GM18907 (cell line): ENCODE results near the gene NNAT.
"Not testable (repeated sequence)": the region's sequence is repeated elsewhere in the genome, so short reads cannot be mapped to it uniquely, and the experiment has no call there.

Experiments
- ATAC-seq: cut with Tn5 transposase; IDR thresholded peaks from one replicate; pipeline ENCODE4 v1.9.1; 2021; ENCODE audit warnings: mild to moderate bottlenecking, moderate library complexity; ENCODE audit not compliant: unreplicated experiment

Gene NNAT

GRCh38 chr20:37521061-37521771, at the start of gene NNAT:
NNAT (plus strand) TSS chr20:37521250; CDS start chr20:37521332, 82 bp downstream.
- ATAC-seq: no peak

GRCh38 chr20:37471741-37472235, 49.3 kb upstream of the NNAT start:
- no peak for ATAC-seq

GRCh38 chr20:37472435-37472834, 48.6 kb upstream of the NNAT start:
- not testable (repeated sequence) for ATAC-seq

GRCh38 chr20:37473249-37474000, 47.6 kb upstream of the NNAT start:
- ATAC-seq: no peak

DNA sequence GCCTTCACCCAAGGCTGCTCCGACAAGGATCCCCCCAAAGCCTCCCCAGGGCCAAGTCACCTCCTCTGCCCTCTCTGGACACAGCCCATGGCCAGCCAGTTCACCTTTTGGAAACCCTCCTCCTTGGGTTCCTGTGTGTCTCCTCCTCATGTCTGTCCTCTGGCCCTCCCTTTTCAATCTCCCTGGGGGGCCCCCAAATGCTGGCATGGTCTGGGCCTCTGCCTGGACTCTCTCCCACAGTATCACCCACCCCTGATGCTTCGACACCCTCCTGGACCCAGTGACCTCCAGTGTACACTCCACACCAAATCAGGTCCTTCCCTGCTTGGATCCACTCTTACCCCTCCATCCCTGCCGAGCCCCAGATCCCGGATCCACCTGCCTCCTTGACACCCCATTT, 46.7 kb upstream of the NNAT start:
- ATAC-seq: no peak

DNA sequence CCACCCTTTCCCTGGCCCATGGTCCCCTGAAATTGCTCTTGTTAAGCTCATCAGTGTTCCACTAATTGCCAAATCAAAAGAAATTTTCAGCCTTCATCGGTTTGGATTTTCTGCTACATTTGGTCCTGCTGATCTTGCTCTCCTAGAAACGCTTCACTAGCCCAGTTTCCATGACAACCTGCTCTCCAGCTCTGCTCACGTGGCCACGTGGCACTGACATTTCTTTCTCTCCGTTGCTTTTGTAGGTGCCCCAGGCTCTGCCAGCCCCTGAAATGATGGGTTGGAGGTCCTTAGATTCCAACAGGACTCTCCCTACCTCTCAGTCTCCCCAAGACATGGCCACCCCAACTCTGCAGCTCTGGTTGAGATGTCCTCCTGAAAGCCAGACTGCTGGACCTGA, 45.8 kb upstream of the NNAT start:
- no peak for ATAC-seq

DNA sequence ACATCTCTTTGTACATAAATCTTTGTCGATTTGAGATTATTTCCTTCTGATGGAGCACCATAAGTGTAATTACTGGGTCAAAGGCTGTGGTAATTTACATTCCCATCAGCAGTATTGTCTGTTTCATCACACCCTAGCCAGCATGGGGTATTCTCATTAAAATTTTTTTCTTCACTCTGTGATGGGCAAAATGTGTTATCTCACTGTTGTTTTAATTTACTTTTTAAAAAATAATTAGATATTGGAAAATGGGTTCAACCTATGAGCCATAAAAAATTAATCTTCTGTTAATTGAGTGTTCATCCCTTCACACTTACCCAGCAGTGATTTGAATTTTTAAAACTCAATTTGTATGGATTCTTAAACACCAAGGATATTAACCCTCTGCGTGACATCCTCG, 44.0 kb upstream of the NNAT start:
- no peak for ATAC-seq

- no peak for ATAC-seq
Measured at GRCh38 chr20:37479266-37479665, 41.8 kb upstream of the NNAT start.

DNA sequence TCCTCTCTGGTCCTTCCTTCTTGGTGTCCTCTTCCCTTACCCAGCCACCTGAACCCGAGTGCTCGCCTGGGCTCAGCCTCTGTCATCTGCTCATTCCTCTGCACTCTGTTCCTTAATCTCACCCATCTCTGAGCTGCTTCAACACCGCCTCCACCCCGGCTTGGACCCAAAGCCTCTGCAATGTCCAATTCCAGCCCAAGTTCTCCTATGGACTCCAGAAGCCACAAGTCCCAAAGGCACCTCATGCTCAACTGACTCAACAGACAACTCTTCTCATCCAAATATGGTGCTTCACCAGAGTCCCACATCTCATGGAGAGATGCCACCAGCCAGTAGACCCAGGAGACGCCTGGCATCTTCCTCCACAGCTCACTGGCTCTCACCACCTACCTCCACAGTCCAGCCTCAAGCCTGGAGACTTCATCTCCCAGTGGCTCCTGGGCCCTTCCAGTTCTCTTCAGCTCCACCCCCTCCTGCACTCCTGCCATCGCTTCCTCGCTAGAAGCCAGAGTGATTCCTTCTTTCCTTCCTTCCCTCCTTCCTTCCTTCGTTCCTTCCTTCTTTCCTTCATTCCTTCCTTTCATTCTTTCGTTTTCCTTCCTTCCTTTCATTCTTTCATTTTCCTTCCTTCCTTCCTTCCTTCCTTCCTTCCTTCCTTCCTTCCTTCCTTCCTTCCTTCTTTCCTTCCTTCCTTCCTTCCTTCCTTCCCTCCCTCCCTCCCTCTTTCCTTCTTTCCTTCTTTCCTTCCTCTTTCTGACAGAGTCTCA, 40.9 kb upstream of the NNAT start:
- ATAC-seq: no peak

DNA sequence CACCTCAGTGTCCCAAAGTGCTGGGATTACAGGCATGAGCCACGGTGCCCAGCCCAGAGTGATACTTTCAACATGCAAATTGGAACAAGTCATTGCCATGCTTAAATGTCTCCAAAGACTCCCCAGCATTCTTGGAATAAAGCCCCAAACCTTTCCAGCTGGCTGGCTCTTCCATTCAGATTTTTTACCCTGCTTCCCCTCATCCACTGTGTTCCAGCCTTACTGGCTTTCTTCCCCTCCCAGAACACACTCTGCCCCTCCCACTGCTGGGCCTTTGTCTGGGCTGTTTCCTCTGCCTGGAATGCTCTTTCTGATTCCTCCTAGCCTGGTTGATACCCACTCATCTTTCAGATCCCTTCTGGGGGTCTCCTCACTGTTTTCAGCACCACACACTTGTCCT, 40.1 kb upstream of the NNAT start:
- ATAC-seq: no peak

DNA sequence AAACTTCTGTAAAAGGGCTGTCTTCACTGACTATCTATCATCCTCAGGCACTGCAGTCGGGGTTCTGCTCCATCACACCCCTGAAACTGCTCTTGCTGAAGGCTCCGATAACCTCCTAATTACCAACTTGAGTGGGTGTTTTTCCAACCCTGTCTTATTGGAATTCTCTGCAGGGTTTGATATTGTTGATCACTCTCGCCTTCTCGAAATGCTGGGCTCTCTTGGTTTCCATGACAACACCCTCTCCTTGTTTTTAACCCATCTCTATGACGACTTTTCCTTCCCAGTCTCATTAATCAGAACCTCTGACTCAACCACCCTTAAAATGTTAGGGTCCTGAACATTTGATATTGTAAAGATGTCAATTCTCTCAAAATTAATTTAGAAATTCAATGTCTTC, 39.4 kb upstream of the NNAT start:
- no peak for ATAC-seq

- no peak for ATAC-seq
Measured at GRCh38 chr20:37484331-37484730, 36.7 kb upstream of the NNAT start.

- not testable (repeated sequence) for ATAC-seq
Measured at GRCh38 chr20:37486209-37486608, 34.8 kb upstream of the NNAT start.

DNA sequence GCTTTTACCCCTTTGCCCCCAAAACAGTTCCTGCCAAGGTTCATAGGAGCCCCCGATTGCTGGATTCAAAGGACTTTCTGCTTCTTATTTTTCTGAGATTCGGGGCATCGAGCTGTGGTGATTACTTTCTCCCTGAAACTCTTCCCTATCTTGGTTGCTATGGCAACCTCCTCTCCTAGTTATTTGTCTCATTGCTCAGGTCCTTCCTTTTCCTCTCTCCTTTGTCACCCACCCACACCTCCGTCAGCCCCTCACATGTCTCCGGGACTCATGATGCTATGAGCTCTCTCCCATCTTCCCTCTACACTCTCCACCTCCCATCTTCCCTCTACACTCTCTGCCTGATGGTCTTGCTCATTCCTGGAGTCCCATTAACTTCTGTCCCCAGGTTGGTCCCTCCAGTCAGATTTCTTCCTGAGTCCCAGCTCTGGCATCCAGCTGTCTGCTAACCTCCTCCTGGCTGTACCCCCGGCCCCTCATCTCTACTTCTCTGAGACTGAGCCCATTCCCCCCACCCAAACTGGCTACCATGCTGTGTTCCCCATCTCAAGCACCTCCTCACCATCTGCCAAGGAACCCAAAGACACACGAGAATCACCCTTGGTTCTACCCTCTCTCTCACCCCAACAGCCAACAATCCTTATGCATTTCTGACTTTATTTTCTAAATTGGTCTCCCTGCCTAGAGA, 30.2 kb upstream of the NNAT start:
- no peak for ATAC-seq

GRCh38 chr20:37492096-37492625, 28.9 kb upstream of the NNAT start:
- no peak for ATAC-seq

DNA sequence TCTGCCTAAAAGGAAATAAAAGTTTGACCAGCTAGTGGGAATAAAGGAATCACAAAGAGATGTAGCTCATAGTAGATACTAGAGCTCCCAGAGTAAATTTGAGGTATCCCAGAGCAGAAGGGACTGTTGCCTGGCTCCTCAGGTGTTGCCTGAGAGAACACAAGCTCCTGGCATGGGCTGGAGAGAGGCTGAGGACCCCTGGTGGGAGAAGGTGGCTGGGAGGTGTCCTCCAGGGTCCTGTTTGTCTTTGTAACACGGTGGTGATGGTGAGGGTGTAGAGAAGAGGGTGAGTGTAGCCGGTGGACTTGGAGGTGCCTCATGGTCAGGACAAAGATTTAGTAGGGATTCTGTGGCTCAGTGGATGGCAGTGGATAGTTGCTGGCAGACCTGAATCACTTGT, 28.1 kb upstream of the NNAT start:
- no peak for ATAC-seq

DNA sequence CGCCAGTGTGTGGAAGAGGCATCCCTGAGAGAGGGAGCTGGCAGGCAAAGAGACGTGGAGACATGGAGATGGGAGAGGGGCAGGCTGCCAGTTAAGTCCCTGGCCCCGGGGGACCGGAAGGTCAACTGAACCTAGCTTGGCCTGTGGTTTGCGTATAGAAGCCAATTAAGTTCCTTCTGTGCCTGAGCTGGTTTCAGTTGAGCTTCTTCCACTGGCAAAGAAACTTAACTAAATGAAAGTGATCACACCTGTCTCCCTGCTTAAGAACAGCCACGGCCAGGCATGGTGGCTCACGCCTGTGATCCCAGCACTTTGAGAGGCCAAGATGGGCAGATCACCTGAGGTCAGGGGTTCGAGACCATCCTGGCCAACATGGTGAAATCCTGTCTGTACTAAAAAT, 26.7 kb upstream of the NNAT start:
- ATAC-seq: no peak

- ATAC-seq: no peak
Measured at GRCh38 chr20:37494796-37495195, 26.3 kb upstream of the NNAT start.

DNA sequence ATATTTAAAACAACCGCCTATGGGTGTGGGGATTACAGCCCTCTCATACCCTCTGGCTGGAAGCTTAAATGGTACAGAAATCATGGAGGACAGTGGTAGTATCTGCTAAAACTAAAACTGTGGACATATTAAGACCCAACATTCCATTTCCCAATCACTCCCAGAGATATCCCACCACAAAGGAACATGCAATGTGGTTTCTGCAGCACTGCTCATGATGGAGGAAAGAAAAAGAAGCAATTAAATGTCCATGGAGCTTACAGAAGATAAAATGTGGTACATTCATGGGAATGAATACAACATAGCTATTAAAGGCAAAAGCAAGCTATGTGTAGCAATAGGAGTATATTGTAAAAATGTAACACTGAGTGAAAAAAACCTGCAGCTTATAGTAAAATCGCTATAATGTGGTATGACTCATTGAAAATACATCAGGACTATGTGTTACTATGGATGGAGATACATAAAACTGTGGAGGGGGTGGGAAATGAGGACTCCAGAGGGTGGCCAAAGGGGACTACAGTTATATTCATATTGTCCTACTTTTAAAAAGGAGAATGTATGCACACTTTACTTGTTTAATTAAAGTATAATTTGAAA, 22.9 kb upstream of the NNAT start:
- ATAC-seq: no peak

- ATAC-seq: no peak
Measured at GRCh38 chr20:37500311-37500710, 20.7 kb upstream of the NNAT start.
